Cardiac fibroblast (primary cell): ENCODE results near the gene CD151.
A peak's percentile ranks its signal among the peaks of the same experiment; 100 is the strongest.

Source experiments
- DNase-seq, 2 donors: peaks; one replicate each; pipeline versions ENCODE4 v3.0.0 to v3.0.0-alpha.2; 2010; ENCODE audit warnings: low read depth in 2 of 2
- H3K4me3 ChIP-seq, 2 donors: replicated peaks in 1 of 2; 1 replicate in 1 of 2; 2 replicates in 1 of 2; pipeline ENCODE4 v1.5.1; 2011; ENCODE audit warnings: low read depth in 2 of 2, low read length in 2 of 2, mild to moderate bottlenecking in 2 of 2, moderate library complexity in 1 of 2
- CTCF ChIP-seq: IDR thresholded peaks from one replicate; pipeline ENCODE4 v1.5.1; 2011; ENCODE audit warnings: low read depth, mild to moderate bottlenecking, low read length, inconsistent platforms

The CD151 gene

GRCh38 chr11:797296-798092 is 35.3 kb upstream of the CD151 start:
- no peak for TF ChIP-seq CTCF
- DNase-seq = peak; percentile 77 to 82
- H3K4me3 ChIP-seq = peak overlapping the region; percentile 69 to 77

GRCh38 chr11:798093-798713 is 34.5 kb upstream of the CD151 start, which contains the start of gene SLC25A22:
TSS of gene SLC25A22 (minus strand) at chr11:798281. CDS start at chr11:795006, 3,275 bp downstream.
- DNase-seq = peak; percentile 67 to 75

DNA sequence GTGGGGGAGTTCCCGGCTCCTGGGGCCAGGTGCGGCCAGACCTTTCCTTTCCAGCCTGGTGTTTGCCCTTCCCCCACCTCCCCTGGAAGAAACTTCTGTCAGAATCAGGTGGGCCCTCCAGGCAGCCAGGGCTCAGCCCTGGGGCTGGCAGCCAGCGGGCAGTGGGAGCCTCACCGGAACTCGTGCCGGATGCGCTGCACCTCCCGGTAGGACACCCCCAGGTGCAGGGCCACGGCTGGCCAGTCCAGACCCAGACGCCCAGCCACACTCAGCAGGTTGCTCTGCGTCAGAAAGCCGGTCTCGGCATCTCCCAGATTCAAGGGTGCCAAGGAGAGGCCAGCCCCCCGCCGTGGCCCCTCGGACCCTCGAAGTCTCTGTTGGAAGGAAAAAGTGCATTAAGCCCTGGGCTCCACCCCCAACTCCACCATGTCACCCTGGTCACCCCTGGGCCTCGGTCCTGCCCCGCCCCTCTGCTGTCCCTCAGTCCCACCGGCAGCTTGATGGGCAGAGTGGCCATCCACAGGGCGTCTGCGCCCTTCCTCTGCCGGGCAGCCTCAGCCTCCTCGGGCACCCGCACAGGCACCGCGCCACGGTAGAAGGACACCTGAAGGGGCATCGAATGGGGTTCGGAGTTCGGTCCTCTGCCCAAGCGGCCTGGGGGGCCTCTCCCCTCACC is 33.0 kb upstream of the CD151 start:
- DNase-seq = no peak
- TF ChIP-seq CTCF = no peak
- H3K4me3 ChIP-seq = no peak overlapping the region

More at GRCh38 chr11:798093-798713, 34.5 kb upstream of the CD151 start, which contains the start of gene SLC25A22:
- peak; percentile 38 for TF ChIP-seq CTCF
- peak within 1 kb of the TSS; percentile 69 to 77 for H3K4me3 ChIP-seq

DNA sequence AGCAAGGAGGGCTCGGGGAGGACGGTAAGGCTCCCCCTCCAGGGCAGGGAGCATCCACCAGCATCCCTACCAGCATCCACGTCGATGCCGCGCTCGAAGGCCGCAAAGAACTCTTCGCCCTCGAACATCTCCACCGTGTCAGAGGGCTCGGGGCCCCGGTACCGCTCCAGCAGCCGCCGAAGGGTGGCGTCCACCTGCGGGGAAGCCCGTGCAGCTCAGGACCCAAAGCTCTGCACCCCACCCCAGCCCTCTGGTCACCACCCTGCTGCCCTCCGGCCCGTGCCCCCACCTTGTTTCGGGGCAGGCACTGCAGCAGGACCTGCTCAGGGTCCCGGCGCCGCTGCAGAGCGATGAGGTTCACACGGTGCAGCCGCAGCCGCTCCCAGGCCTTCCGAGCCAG is 32.3 kb upstream of the CD151 start:
- no peak overlapping the region for H3K4me3 ChIP-seq
- no peak for TF ChIP-seq CTCF
- DNase-seq = no peak

DNA sequence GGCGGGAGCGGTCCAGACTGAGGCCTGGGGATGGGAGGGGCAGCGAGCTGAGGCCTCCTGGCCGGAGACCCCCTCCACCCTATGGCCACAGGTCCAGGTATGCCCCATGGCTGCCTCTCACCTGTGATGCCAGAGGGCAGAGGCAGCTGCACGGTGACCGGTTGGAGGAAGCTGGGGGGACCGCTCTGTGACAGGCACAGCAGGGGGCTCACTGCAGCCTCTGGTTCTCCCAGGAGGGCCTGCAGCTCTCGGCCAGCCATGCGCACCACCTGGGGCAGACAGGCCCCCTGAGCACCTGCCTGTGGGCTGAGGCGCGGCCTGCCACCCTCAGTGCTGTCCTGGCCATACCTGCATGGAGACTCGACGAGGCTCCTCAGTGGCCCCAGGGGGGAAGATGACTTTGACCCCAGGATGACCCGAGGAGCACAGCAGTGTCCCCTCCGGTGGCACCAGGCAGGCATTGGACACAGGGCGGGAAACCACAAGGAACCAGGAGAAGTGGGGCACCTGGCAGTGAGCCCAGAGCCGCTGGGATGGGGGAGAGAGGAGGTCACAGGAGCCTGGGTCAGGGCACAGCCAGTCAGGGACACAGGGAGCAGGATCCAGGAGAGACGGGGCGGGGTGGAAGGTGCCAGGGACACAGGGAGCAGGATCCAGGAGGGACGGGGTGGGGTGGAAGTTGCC is 31.5 kb upstream of the CD151 start:
- no peak overlapping the region for H3K4me3 ChIP-seq
- TF ChIP-seq CTCF = no peak
- DNase-seq = no peak

DNA sequence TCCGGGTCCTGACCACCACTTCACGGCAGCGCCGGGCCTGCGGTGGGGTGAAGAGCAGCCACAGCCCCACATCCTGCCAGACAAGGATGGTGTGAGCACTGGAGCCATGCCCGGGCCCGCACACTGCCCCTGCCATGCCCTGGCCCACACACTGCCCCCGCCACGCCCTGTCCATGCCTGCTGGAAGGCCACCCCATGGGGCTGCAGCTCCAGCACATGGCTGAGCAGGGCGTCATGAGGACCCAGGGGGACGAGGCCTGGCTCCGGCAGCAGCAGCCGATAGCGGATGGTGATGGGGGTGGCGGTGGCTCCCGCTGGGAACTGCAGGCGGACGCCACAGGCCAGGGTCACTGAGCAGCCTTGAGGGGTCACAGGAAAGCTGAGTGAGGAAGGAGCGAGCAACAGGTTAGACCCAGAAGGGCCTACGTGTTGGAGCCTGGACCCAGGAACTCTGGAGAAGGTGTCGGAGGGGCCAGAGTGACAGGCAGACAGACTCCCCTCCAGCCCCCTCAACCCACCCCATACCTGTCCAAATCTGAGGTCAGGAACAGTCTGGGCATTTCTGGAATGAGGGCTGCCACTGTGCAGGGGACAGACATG is 30.6 kb upstream of the CD151 start:
- no peak for DNase-seq
- no peak overlapping the region for H3K4me3 ChIP-seq
- no peak for TF ChIP-seq CTCF
